DND-41 (cell line): ENCODE results near the gene FGFBP2.

Experiments
- EZH2 ChIP-seq: IDR thresholded peaks from 3 replicates; pipeline ENCODE4 v1.6.1; 2012; ENCODE audit warnings: borderline replicate concordance, low read depth, mild to moderate bottlenecking, moderate library complexity, low read length, inconsistent platforms; ENCODE audit not compliant: severe bottlenecking
- TF ChIP-seq, protein P1 (sequence below): IDR thresholded peaks from 2 replicates; pipeline ENCODE4 v1.5.1; 2012; ENCODE audit warnings: borderline replicate concordance, low read length, moderate library complexity, mild to moderate bottlenecking; ENCODE audit not compliant: poor library complexity, severe bottlenecking; ENCODE audit errors: extremely low read depth

DNA sequence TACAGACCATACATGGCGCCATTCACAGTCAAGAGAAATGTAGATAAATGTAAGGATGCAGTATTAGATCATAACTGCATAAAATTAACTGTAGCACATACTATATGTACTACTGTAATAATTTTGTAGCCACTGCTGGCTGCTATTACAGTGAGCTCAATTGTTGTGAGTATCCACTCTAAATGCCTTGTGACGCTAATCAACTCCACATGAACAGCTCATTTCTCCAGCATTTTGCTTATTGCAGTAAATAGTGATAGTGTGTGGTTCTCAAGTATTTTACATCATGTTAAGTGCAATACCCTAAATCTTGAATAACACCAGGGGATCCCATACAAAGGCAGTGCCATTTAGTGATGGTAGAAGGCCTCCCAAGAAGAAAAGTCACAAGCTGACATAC is 45.7 kb downstream of the FGFBP2 start:
- TF ChIP-seq, protein P1, sequence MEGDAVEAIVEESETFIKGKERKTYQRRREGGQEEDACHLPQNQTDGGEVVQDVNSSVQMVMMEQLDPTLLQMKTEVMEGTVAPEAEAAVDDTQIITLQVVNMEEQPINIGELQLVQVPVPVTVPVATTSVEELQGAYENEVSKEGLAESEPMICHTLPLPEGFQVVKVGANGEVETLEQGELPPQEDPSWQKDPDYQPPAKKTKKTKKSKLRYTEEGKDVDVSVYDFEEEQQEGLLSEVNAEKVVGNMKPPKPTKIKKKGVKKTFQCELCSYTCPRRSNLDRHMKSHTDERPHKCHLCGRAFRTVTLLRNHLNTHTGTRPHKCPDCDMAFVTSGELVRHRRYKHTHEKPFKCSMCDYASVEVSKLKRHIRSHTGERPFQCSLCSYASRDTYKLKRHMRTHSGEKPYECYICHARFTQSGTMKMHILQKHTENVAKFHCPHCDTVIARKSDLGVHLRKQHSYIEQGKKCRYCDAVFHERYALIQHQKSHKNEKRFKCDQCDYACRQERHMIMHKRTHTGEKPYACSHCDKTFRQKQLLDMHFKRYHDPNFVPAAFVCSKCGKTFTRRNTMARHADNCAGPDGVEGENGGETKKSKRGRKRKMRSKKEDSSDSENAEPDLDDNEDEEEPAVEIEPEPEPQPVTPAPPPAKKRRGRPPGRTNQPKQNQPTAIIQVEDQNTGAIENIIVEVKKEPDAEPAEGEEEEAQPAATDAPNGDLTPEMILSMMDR = no peak
- TF ChIP-seq EZH2 = no peak
